Measurements from ENCODE around the gene SORCS2.

GRCh38 chr4:7289589-7289988 lies 97.3 kb downstream of the SORCS2 start:
- TF ChIP-seq ZNF18 (tag by site-specific recombination; IDR thresholded peaks at IDR 0.05) (no peak), ZNF274 (IDR thresholded peaks at IDR 0.05; ENCODE audit: low read length) (no peak), ZNF274 (tag by site-specific recombination; IDR thresholded peaks at IDR 0.05; ENCODE audit: borderline replicate concordance) (no peak), KLF16 (tag by site-specific recombination; IDR thresholded peaks at IDR 0.05) (no peak), HOXA7 (CRISPR knock-in tag; IDR thresholded peaks at IDR 0.05; ENCODE audit: borderline replicate concordance) (no peak), ZNF121 (tag by site-specific recombination; IDR thresholded peaks at IDR 0.05) (no peak), ZNF544 (tag by site-specific recombination; IDR thresholded peaks at IDR 0.05) (no peak), ZNF707 (tag by site-specific recombination; IDR thresholded peaks at IDR 0.05) (no peak), FEZF1 (tag by site-specific recombination; IDR thresholded peaks at IDR 0.05) (no peak), CTCF (tag by site-specific recombination; IDR thresholded peaks at IDR 0.05) (no peak), SCRT1 (tag by site-specific recombination; IDR thresholded peaks at IDR 0.05; ENCODE audit: borderline replicate concordance) (no peak), ZFHX2 (tag by site-specific recombination; conservative IDR thresholded peaks at IDR 0.05) (no peak)

Data from HEK293 (cell line).